Effector CD8-positive, alpha-beta T cell (primary cell): Measurements from ENCODE around the gene TDRD3.
"Not testable (repeated sequence)": the region's sequence is repeated elsewhere in the genome, so short reads cannot be mapped to it uniquely, and the experiment has no call there.

Experiments used
- DNase-seq: peaks from one replicate; lab custom pipeline; 2025; lab: John Stamatoyannopoulos, UW

The TDRD3 gene

GRCh38 chr13:60398907-60399589 lies 2.0 kb downstream of the TDRD3 start:
- DNase-seq = no peak

DNA sequence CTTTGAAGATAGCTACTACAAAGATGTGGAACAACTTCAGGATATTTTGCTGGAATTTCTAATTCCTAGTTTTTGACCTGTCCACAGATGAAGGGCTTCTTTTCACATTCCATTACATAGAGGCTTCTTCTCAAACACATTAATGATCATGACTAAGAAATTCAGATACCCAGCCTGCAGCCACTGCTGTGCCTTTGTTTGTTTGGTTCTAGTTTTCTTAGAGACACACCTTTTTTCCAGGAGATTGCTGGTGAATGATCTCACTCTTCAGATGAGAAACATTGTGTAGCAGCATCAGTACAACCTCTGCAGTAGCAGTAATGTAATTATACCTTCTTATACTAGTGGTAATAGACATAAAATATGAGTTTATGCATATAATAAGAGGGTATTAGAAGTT lies 5.0 kb downstream of the TDRD3 start:
- no peak for DNase-seq

- no peak for DNase-seq
These were observed 10.1 kb downstream of the TDRD3 start for GRCh38 chr13:60407095-60407494.

GRCh38 chr13:60407852-60408251 lies 10.8 kb downstream of the TDRD3 start:
- DNase-seq = not testable (repeated sequence)

- DNase-seq = not testable (repeated sequence)
These were observed 12.7 kb downstream of the TDRD3 start for GRCh38 chr13:60409574-60410292.

- no peak for DNase-seq
These were observed 13.3 kb downstream of the TDRD3 start for GRCh38 chr13:60410299-60410698.

GRCh38 chr13:60411464-60411863 lies 14.4 kb downstream of the TDRD3 start:
- no peak for DNase-seq

- no peak for DNase-seq
These were observed 15.0 kb downstream of the TDRD3 start for GRCh38 chr13:60411983-60412382.

- no peak for DNase-seq
These were observed 16.0 kb downstream of the TDRD3 start for GRCh38 chr13:60412909-60413616.

- DNase-seq = no peak
These were observed 17.2 kb downstream of the TDRD3 start for GRCh38 chr13:60414177-60414576.

GRCh38 chr13:60417734-60418133 lies 20.7 kb downstream of the TDRD3 start:
- DNase-seq = no peak

GRCh38 chr13:60418954-60419353 lies 21.9 kb downstream of the TDRD3 start:
- DNase-seq = no peak

DNA sequence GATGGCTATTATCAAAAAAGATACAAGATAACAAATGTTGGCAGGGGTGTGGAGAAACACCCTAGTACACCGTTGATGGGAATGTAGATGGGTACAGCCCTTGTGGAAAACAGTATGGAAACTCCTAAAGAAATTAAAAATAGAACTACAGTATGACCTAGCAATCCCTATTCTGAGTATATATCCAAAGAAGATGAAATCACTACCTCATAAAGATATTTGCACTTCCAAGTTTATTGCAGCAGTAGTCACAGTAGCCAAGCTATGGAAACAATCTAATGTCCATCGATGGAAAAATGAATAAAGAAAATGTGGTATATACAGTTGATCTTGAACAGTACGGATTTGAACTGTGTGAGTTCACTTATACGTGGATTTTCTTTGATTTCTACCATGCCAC lies 28.3 kb downstream of the TDRD3 start:
- DNase-seq = no peak

DNA sequence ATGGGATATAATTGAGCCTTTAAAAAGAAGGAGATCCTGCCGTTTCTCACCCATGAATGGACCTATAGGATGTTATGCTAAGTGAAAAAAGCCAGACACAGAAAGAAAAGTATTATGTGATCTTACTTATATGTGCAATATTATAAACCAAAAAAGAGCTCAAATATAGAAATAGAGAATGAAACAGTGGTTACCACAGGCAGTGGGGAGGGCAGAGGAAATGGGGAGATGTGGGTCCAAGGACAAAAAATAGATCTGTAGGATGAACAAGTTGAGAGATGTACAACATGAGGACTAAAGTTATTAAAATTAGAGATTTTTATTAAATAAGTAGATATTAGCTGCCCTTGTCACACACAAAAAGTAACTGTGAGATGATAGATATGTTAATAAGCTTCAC lies 29.1 kb downstream of the TDRD3 start:
- no peak for DNase-seq

- DNase-seq = no peak
These were observed 30.3 kb downstream of the TDRD3 start for GRCh38 chr13:60427285-60427684.

DNA sequence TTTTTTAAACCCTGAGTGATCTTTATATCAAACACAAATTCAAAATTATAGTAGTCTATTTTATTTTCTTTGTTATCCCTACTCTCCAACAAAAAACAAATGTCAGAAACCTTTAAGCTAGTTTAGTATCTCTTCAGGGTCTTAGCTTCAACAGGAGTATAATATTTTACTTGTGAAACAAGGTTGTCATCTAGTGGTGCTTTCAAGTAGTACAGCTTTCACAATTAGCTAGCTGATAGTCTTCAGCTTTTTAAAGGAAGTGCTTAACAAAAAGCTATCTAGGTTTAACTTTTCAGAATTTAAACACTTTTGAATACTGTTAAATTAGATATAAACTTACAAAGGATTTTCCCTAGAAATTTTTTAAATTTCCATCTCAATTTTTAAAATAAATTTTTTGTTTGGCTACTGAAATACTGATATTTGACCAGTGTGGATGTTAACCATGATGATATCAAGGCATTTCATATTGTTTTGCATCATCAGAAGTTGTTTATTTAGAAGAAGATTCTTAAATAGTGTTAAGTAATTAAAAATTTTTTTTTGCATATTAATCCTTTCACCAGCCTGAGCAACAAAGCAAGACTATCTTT lies 34.2 kb downstream of the TDRD3 start:
- no peak for DNase-seq

DNA sequence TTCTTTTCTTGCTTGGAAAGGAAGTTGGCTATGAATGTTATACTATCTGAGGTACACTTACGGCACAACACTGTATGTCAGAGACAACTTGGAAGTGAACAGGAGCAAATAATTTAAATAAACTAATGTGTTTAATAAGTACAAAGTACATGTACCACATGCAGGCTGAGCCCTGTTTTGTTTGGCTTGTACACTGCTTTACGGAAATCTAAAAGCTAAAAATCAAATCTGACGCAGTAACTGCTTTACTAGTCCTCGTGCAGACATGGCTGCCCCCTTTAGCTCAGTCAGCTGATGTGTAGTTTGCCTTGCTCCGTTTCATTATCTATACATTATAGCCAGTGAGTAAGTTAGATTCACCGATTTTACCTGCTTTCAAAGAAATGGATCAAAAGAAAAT lies 36.5 kb downstream of the TDRD3 start:
- DNase-seq = no peak

- no peak for DNase-seq
These were observed 38.8 kb downstream of the TDRD3 start for GRCh38 chr13:60435762-60436374.

DNA sequence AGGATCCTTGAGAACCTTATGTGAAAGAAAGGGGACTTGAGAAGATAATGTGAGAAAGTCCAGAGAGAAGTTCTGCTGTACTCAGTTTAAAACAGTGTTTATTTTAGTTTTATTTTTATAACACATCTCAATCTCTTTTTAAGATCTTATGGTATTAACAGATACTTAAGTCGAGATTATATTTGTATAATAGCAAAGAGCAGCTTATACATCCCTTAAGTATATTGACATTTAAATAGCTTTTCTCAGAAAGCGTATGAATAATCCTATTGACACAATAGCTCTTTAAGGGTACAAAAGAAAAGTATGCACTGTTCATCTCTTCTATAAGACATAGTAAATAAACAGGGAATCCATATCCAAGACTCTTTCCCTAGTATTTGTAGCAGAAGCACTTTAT lies 42.2 kb downstream of the TDRD3 start:
- no peak for DNase-seq

DNA sequence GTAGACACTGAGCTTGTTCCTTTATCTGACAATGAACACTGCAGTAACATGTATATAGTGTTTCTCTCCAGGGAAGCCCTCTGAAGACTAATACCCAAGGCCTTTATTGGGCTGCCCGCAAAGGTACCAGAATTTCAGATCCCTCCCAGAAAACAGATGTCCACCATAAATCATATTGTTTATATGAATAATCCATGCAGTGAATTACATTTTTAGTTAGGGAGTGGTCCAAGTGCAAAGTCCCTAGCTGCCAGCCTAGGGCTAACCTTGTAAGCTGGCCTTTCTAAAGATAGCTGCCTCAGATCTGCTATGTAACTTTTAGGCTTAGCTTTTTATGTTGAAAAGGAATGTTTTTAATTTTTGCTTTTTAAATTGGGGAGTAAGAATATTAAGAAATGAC lies 44.7 kb downstream of the TDRD3 start:
- no peak for DNase-seq

GRCh38 chr13:60448907-60449510 lies 52.0 kb downstream of the TDRD3 start:
- no peak for DNase-seq

- no peak for DNase-seq
These were observed 56.5 kb downstream of the TDRD3 start for GRCh38 chr13:60453490-60453889.
